B cell (primary cell): Measurements from ENCODE around the gene DLX6. TPM values are rescaled to one million over a fixed set of nuclear protein-coding genes. Genes with fewer than 3 reads are reported as not detected.

Experiments used
- ATAC-seq: fragments of 200-7000 bp; cut with Tn5 transposase; one replicate; pipeline ENCODE4 v1.10.0; 2021; ENCODE audit warnings: low read depth, mild to moderate bottlenecking, moderate number of reproducible peaks, moderate library complexity
- CTCF ChIA-PET: fragments of 350-600 bp; sonication (Branson Sonifier 250); formaldehyde crosslinking; loops from one replicate; lab custom pipeline; 2021; ENCODE audit warnings: antibody characterized with exemption, inconsistent platforms; lab: Charles Lee
- POLR2A ChIA-PET: fragments of 350-600 bp; sonication (Branson Sonifier 250); formaldehyde crosslinking; loops from one replicate; lab custom pipeline; 2021; ENCODE audit warnings: antibody characterized with exemption; lab: Charles Lee
- DNase-seq: peaks from one replicate; pipeline ENCODE4 v3.0.0; 2013
- H2AFZ ChIP-seq: 2 replicates; pipeline ENCODE4 v1.6.1; 2012; ENCODE audit warnings: mild to moderate bottlenecking, low read depth, low read length; ENCODE audit not compliant: insufficient read depth, poor library complexity, severe bottlenecking
- H3K27ac ChIP-seq, 2 donors: 1 replicate in 1 of 2; 2 replicates in 1 of 2; pipeline ENCODE4 v1.5.1; 2012 to 2013; ENCODE audit warnings: low read length in 2 of 2, mild to moderate bottlenecking in 2 of 2, moderate library complexity in 1 of 2
- H3K27me3 ChIP-seq, 4 experiments: fragments of 200-600 bp in 1 of 4; sonication (generic) in 1 of 4; replicated peaks in 1 of 4; 1 replicate in 2 of 4; 2 replicates in 2 of 4; pipeline versions ENCODE4 v1.6.1 to v1.7.0; 2013 to 2016; ENCODE audit warnings: low read length in 3 of 4, mild to moderate bottlenecking in 2 of 4, mixed read lengths in 1 of 4, moderate library complexity in 1 of 4; ENCODE audit not compliant: insufficient read depth in 4 of 4, control insufficient read depth in 3 of 4; ENCODE audit errors: control extremely low read depth in 1 of 4
- H3K36me3 ChIP-seq, 2 experiments: replicated peaks in 1 of 2; 1 replicate in 1 of 2; 2 replicates in 1 of 2; pipeline versions ENCODE4 v1.6.1 to v1.7.1; 2013; ENCODE audit warnings: low read length in 1 of 2; ENCODE audit not compliant: insufficient read depth in 2 of 2, control insufficient read depth in 1 of 2; ENCODE audit errors: control extremely low read depth in 1 of 2, extremely low read depth in 1 of 2
- H3K4me1 ChIP-seq, 2 donors: fragments of 200-600 bp in 1 of 2; sonication (generic) in 1 of 2; 1 replicate in 1 of 2; 2 replicates in 1 of 2; pipeline versions ENCODE4 v1.5.1 to v1.6.1; 2013 to 2017; ENCODE audit warnings: low read length in 2 of 2; ENCODE audit not compliant: control insufficient read depth in 2 of 2, insufficient read depth in 2 of 2
- H3K4me2 ChIP-seq: replicated peaks from 2 replicates; pipeline ENCODE3; 2012; ENCODE audit warnings: mild to moderate bottlenecking, low read depth, low read length; ENCODE audit not compliant: poor library complexity, severe bottlenecking
- H3K4me3 ChIP-seq, 5 experiments: fragments of 200-600 bp in 1 of 5; sonication (generic) in 1 of 5; 1 replicate in 3 of 5; 2 replicates in 2 of 5; pipeline versions ENCODE4 v1.5.1 to v1.7.0; 2011 to 2016; ENCODE audit warnings: low read length in 4 of 5, mild to moderate bottlenecking in 4 of 5, low read depth in 2 of 5, control low read depth in 1 of 5, moderate library complexity in 1 of 5; ENCODE audit not compliant: insufficient read depth in 1 of 5; ENCODE audit errors: control extremely low read depth in 1 of 5, extremely low read depth in 1 of 5
- H3K79me2 ChIP-seq: fragments of 200-600 bp; sonication (generic); one replicate; pipeline ENCODE4 v1.6.0; 2016; ENCODE audit warnings: low read length; ENCODE audit not compliant: control insufficient read depth, insufficient read depth
- H3K9ac ChIP-seq: fragments of 200-600 bp; sonication (generic); 2 replicates; pipeline ENCODE4 v1.6.1; 2017; ENCODE audit warnings: mild to moderate bottlenecking, low read length, moderate library complexity
- H3K9me3 ChIP-seq, 3 donors: one replicate each; pipeline versions ENCODE4 v1.6.1 to v1.7.1; 2013; ENCODE audit warnings: low read length in 2 of 3; ENCODE audit not compliant: control insufficient read depth in 2 of 3, insufficient read depth in 1 of 3; ENCODE audit errors: control extremely low read depth in 1 of 3
- H4K20me1 ChIP-seq: 2 replicates; pipeline ENCODE4 v1.6.0; 2012; ENCODE audit warnings: mild to moderate bottlenecking, low read length; ENCODE audit not compliant: insufficient read depth, control insufficient read depth, poor library complexity, severe bottlenecking
- H3K27ac Mint-ChIP-seq: one replicate; pipeline ENCODE4 v1.8.0; 2021; ENCODE audit warnings: mixed read lengths
- H3K27me3 Mint-ChIP-seq: one replicate; pipeline ENCODE4 v1.8.0; 2021; ENCODE audit warnings: mixed read lengths
- H3K4me1 Mint-ChIP-seq: one replicate; pipeline ENCODE4 v1.8.0; 2021; ENCODE audit warnings: mixed read lengths
- H3K4me3 Mint-ChIP-seq: one replicate; pipeline ENCODE4 v1.8.0; 2021; ENCODE audit warnings: mixed read lengths
- H3K9me3 Mint-ChIP-seq: one replicate; pipeline ENCODE4 v1.8.0; 2022; ENCODE audit warnings: mixed read lengths; ENCODE audit not compliant: insufficient read depth
- CTCF ChIP-seq: fragments of 200-600 bp; IDR thresholded peaks from one replicate; pipeline ENCODE4 v1.8.0; 2022; ENCODE audit warnings: antibody characterized with exemption, mild to moderate bottlenecking
- EZH2 ChIP-seq: IDR thresholded peaks from 2 replicates; pipeline ENCODE4 v1.6.1; 2012; ENCODE audit warnings: borderline replicate concordance, low read depth, mild to moderate bottlenecking, moderate library complexity, low read length; ENCODE audit not compliant: insufficient read depth, poor library complexity, severe bottlenecking
- WGBS: methylation state at CpG from one replicate; pipeline ENCODE4 v1.1.5; 2013; ENCODE audit warnings: missing lambda C conversion rate; ENCODE audit not compliant: insufficient coverage; 5-methylcytosine and 5-hydroxymethylcytosine counted together
- intact Hi-C: fragments of 100-400 bp; cut with micrococcal nuclease; formaldehyde crosslinking; loops from one replicate; pipeline ENCODE4 v1.10.0; 2022
- polyA plus RNA-seq: library from polyadenylated mRNA; depleted of rRNA; stranded (reverse); fragments of >200 nt; gene quantifications from 2 replicates; pipeline ENCODE4 v1.2.3, GENCODE V29; 2012
- total RNA-seq, 2 donors: library from RNA; stranded (reverse); fragments of 120-200 nt in 1 of 2; gene quantifications; 1 replicate in 1 of 2; 2 replicates in 1 of 2; pipeline versions ENCODE4 v1.2.3 to v1.2.4, GENCODE V29; 2013 to 2022

DLX6 gene
- total and polyA plus RNA-seq, 2 donors (not counting 1 experiment from before 2014, with no cell fraction given), result not detected

- TF ChIP-seq EZH2 (no peak), CTCF (no peak)
- H3K4me3 ChIP-seq, result no peak overlapping the region
- ChIA-PET CTCF (no interaction called here), POLR2A (no interaction called here)
- H3K4me1 ChIP-seq, result no peaks in the 10 kb centered on the region
- H3K79me2 ChIP-seq, result no peaks in the 10 kb centered on the region
- no peak overlapping the region for H2AFZ ChIP-seq
- ATAC-seq (no peak), DNase-seq (no peak)
- Mint-ChIP-seq H3K27me3 (peaks cover 16% of the 10 kb centered on the region), H3K4me1 (no peaks in the 10 kb centered on the region), H3K4me3 (no peak overlapping the region), H3K9me3 (no peaks in the 10 kb centered on the region), H3K27ac (no peak overlapping the region)
- H3K9ac ChIP-seq, result no peak overlapping the region
- H4K20me1 ChIP-seq, result no peaks in the 10 kb centered on the region
- H3K36me3 ChIP-seq, result no peaks in the 10 kb centered on the region
- H3K4me2 ChIP-seq, result no peak overlapping the region
- H3K9me3 ChIP-seq, result peaks cover 0 to 4% (median 0%) of the 10 kb centered on the region in 3 donors
- H3K27me3 ChIP-seq, result peaks cover 0 to under 1% (median 0%) of the 10 kb centered on the region in 4 experiments
- intact Hi-C loops, result no loop called here
- no peak overlapping the region for H3K27ac ChIP-seq
- 83% methylated on average over 1 of the region's 2 CpGs for WGBS
Observed at GRCh38 chr7:96976106-96976505, 29.2 kb upstream of the DLX6 start.

GRCh38 chr7:96977445-96977844 lies 27.9 kb upstream of the DLX6 start:
- H3K27ac Mint-ChIP-seq, result no peak overlapping the region
- ATAC-seq (no peak), DNase-seq (no peak)
- no peaks in the 10 kb centered on the region for H3K4me1 Mint-ChIP-seq
- TF ChIP-seq CTCF (no peak), EZH2 (no peak)
- H3K9ac ChIP-seq, result no peak overlapping the region
- intact Hi-C loops, result no loop called here
- H3K36me3 ChIP-seq, result no peaks in the 10 kb centered on the region
- peaks cover 0 to 4% (median 0%) of the 10 kb centered on the region in 3 donors for H3K9me3 ChIP-seq
- H3K9me3 Mint-ChIP-seq, result no peaks in the 10 kb centered on the region
- H3K4me3 ChIP-seq, result no peak overlapping the region
- H3K79me2 ChIP-seq, result no peaks in the 10 kb centered on the region
- H3K27me3 ChIP-seq, result no peaks in the 10 kb centered on the region
- ChIA-PET CTCF (no interaction called here), POLR2A (no interaction called here)
- H3K27me3 Mint-ChIP-seq, result peaks cover 19% of the 10 kb centered on the region
- no peak overlapping the region for H3K27ac ChIP-seq
- H3K4me1 ChIP-seq, result no peaks in the 10 kb centered on the region
- no peak overlapping the region for H3K4me3 Mint-ChIP-seq
- H4K20me1 ChIP-seq, result no peaks in the 10 kb centered on the region
- H2AFZ ChIP-seq, result no peak overlapping the region
- no peak overlapping the region for H3K4me2 ChIP-seq
